Measurements from ENCODE around the gene MYL3. TPM values are rescaled to one million over a fixed set of nuclear protein-coding genes. Genes with fewer than 3 reads are reported as not detected.
"Not testable (repeated sequence)": the region's sequence is repeated elsewhere in the genome, so short reads cannot be mapped to it uniquely, and the experiment has no call there.

The MYL3 gene
- total RNA-seq, 1 donor from 2014 or later = 1.4 TPM

DNA sequence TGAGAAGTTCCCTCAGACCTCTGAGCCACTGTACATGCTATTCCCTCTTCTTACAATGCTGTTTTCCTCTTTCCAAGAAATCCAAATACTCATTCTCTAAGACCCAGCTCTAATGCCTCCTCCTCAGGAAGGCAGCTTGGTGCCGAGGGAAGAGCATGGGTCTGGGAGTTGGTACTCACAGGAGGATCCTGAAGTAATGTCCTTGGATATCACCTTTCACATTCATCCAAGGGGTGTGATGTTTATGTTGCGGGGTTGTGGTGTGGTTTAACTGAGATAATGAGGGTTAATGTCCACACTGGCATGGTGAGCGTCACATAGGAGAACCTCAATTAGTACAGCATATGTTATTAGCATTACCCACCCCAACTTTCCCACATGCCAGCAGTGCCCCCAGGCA, 31.9 kb downstream of the MYL3 start:
- ATAC-seq = no peak

DNA sequence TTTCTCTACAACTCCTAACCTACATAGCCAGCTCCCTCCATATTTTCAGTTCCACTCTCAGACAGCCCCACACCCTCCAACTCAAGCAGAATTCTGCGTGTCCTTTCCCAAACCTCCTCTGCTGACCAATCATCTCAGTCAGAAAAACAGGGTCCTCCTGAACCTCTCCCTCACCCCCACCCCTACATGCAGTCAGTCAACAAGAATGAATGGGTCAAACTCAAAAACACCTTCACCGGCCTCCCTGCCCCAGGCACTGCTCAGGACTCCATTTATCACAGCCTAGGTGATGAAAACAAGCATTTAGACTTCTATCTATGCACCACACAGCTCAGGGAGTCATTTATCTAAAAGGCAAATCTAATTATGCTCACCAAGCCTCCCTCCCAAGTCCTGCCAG, 32.4 kb downstream of the MYL3 start:
- no peak for ATAC-seq
- no peak for DNase-seq (ENCODE audit: low spot score)

More for the DNA sequence above, 31.9 kb downstream of the MYL3 start:
- no peak for DNase-seq (ENCODE audit: low spot score)

DNA sequence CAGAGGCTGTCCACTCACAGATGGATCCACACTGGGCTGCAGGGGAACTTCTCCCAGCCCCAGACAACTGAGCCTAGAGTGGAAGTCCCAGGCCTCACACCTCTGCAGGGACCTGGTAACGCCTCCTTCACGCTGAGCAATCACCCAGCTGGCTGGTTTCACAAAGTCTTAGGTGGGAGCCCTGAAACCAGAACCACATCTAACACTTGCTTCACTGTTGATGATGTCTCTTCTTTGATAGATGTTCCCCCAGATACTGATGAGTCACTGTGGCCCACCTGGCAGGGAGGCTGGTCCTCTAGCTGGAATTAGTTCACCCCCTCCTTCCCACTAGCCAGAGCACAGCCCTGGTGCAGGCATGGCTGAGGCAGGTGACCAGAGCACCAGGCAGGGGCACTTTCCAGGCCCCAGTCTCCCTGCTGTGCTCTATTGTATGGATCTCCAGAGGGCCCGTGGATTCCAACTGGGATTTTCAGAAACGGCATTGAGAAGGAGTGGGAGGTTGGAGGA, 33.5 kb downstream of the MYL3 start:
- DNase-seq (ENCODE audit: low spot score) = no peak
- no peak for ATAC-seq

DNA sequence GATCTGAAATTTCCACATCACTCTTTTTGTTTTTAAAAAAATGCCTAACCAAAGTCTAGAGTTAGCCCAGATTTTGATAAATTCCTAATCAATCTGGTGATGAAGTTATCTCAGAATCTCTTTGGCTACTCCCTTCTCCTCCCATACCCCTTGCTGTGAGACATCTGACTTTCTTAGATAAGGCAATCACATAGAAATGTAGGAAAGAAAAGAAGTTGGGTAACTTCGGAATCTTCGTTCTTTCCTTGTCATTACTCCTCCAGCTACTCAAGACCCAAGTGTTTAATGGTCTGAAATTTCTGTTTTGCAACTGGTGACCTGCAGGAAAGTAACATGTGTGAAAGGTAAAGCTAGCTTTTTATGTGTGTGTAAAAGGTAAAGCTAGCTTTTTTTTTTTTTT, 37.8 kb downstream of the MYL3 start:
- ATAC-seq (no peak), DNase-seq (ENCODE audit: low spot score) (no peak)

DNA sequence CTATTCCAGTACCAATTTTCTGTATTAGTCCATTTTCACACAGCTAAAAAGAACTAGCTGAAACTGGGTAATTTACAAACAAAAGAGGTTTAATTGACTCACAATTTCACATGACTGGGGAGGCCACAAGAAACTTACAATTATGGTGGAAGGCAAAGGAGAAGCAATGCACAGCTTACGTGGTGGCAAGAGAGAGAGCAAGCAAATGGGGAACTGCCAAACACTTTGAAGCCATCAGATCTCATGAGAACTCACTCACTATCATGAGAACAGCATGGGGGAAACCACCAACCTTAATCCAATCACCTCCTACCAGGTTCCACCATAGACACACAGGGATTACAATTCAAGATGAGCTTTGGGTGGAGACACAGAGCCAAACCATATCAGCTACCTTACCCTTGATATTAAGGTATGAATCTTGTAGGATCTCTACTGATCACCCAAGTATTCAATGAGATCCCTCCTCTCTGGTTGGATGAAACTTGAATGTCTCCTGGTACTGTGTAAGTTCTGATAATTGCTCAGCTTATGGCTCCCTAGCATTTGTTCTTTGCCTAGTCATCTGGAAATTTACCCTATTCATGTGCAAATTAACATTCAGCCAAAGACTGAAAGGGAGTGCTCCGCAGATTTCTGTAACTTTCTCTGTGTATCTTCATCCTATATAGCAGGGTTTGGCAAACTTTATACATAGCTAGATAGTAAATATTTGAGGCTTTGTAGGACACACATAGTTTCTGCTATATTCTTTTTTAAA, 38.9 kb downstream of the MYL3 start:
- DNase-seq (ENCODE audit: low spot score) = no peak
- ATAC-seq = no peak

DNA sequence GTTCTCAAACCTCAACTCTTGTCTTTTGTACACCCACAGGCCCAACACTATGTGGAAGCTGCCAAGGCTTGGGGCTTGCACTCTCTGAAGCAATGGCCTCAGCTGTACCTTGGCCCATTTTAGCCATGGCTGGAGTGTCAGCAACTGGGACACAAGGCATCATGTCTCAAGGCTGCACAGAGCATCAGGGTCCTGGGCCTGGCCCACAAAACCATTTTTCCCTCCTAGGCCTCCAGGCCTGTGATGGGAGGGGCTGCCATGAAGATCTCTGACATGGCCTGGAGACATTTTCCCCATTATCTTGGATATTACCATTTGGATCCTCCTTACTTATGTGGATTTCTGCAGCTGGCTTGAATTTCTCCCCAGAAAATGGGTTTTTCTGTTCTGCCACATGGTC, 39.9 kb downstream of the MYL3 start:
- not testable (repeated sequence) for ATAC-seq; DNase-seq (ENCODE audit: low spot score)

DNA sequence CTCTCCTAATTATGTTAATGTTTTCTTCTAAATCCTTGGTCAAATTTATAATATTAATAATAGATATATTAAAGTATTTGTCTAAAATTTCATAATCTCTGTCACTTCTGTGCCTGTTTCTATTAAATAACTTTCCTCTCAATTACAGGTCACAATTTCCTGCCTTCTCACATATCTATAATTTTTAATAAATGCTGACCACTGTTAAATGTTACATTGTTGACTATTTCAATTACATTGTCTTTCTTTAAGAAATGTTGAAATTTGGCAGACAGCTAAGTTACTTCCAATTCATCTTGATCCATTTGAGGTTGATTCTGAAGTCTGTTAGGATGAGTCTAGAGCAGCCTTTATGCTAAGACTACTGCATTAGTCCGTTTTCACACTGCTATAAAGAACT, 41.7 kb downstream of the MYL3 start:
- no peak for DNase-seq (ENCODE audit: low spot score)
- ATAC-seq = no peak

DNA sequence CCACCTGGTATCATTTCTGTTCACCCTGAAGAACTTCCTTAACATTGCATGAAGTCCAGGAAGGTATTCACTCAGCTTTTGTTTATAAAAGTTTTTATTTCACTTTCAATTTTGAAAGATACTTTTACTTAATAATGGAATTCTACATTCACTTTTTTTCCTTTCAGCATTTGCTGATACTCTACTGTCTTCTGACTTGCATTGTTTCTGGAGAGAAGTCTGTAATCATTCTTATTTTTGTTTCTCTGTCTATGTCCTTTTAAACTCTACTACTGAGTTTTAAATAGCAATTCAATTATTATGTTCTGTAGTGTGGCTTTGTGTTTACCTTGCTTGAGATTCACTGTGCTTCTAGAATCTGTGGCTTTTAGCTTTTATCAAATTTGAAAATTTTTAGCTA, 42.4 kb downstream of the MYL3 start:
- DNase-seq (ENCODE audit: low spot score) (no peak), ATAC-seq (no peak)

DNA sequence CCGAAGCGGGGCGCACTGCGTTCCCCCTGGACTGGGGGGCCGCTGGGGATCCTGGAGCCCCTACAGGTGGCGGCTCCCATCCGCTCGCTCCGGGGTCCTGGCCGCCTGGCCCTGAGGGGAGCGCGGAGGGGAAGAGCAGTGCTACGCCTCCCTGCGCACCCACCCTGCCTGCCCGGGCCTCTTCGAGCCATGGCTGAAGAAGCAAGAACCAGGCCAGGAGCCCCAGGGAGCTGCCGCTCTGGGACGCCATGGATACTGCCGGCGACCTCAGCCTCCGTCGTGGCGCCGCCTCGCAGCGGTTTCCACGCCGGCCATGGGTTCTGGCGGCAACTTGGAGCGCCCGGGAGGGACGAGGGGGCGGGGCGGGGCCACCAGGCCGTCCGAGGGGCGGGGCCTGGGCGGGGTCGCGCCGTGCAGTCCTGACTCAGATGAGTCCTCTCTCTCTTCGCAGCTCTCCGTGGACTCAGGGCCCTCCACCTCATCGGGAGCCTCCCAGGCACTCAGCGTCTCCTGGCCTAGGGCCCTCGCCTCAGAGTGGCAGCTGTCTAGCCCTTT, 50.9 kb downstream of the MYL3 start:
- DNase-seq (ENCODE audit: low spot score) (peak; percentile 65), ATAC-seq (peak; percentile 96)

DNA sequence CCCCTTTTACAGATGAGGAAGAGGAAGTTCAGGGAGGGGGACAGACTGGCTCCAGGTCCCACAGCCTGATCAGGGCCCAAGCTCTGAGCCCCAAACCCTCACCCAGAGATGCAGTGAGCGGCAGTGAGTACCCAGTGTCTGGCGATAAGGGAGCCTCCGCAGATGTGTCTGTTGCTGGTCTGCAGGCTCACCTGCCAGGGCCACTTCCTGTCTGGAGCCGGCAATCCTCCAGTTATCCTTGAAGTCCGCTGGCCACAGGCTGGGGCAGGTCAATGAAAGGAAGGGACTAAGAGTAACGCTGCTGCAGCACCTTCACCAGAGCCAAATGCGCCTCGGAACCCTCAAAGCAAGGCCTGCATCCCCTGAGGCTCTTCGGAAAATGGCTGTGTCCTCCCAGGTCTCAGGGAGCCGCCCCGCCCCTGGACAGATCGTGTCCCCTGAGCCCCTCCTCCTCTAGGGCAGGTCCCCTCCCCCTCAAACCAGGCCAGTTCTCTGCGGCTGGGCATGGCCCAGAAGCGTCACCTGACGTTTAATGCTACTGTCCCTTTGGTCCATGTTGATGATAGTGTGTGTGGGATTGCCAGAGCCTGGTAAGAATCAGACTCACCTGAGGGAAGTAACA, 51.5 kb downstream of the MYL3 start:
- ATAC-seq = peak; percentile 72
- DNase-seq (ENCODE audit: low spot score) = no peak

DNA sequence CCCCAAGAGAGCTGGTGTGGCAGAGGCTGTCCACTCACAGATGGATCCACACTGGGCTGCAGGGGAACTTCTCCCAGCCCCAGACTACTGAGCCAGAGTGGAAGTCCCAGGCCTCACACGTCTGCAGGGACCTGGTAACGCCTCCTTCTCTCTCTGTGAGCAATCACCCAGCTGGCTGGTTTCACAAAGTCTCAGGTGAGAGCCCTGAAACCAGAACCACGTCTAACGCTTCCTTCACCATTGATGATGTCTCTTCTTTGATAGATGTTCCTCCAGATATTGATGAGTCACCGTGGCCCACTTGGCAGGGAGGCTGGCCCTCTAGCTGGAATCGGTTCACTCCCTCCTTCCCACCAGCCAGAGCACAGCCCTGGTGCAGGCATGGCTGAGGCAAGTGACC, 54.5 kb downstream of the MYL3 start:
- not testable (repeated sequence) for DNase-seq (ENCODE audit: low spot score); ATAC-seq

Other genes with a start within 250 kb of the MYL3 start
- gene ALS2CL, start 169.8 kb downstream of the MYL3 start, total RNA-seq = 24.2 TPM
- gene TMIE, start 162.1 kb downstream of the MYL3 start, total RNA-seq = 0.33 TPM
- gene PRSS50, start 145.6 kb downstream of the MYL3 start, total RNA-seq = 0.13 TPM
- gene PTH1R, start 14.3 kb upstream of the MYL3 start, total RNA-seq = 24.6 TPM
- 19.3 TPM for gene CCDC12, start 113.3 kb upstream of the MYL3 start, total RNA-seq
- gene NBEAL2, start 116.2 kb upstream of the MYL3 start, total RNA-seq = 12.2 TPM

Data from left lobe of liver (tissue), 2 donors.